Naive thymus-derived CD8-positive, alpha-beta T cell (primary cell): Measurements from ENCODE around the gene HSD17B12. TPM values are rescaled to one million over a fixed set of nuclear protein-coding genes. Genes with fewer than 3 reads are reported as not detected.

Experiments used
- ATAC-seq, 2 donors: fragments of 150-1000 bp; cut with Tn5 transposase in 1 of 2; sonication (Bioruptor Pico), chemical (Tn5 transposase) in 1 of 2; 1 replicate in 1 of 2; 2 replicates in 1 of 2; pipeline ENCODE4 v1.10.0; 2021; ENCODE audit warnings: mild to moderate bottlenecking in 2 of 2, moderate library complexity in 2 of 2
- POLR2A ChIA-PET: fragments of 350-600 bp; sonication (Branson Sonifier 250); formaldehyde crosslinking; loops from one replicate; lab custom pipeline; 2021; ENCODE audit warnings: antibody characterized with exemption; lab: Charles Lee
- DNase-seq, 10 donors: peaks; one replicate each; pipeline versions ENCODE4 v3.0.0 to v3.0.0-alpha.2; 2020 to 2022
- H3K27ac Mint-ChIP-seq, 10 donors: one replicate each; pipeline ENCODE4 v1.8.0; 2020 to 2022; ENCODE audit warnings: mild to moderate bottlenecking in 10 of 10, mixed read lengths in 10 of 10, moderate library complexity in 4 of 10, inconsistent platforms in 1 of 10
- H3K27me3 Mint-ChIP-seq, 5 donors: one replicate each; pipeline ENCODE4 v1.8.0; 2021 to 2022; ENCODE audit warnings: mixed read lengths in 5 of 5
- H3K36me3 Mint-ChIP-seq, 3 donors: one replicate each; pipeline ENCODE4 v1.8.0; 2020 to 2022; ENCODE audit warnings: mixed read lengths in 3 of 3, mild to moderate bottlenecking in 2 of 3, inconsistent platforms in 1 of 3
- H3K4me1 Mint-ChIP-seq, 4 donors: one replicate each; pipeline ENCODE4 v1.8.0; 2021 to 2022; ENCODE audit warnings: mixed read lengths in 4 of 4
- H3K4me3 Mint-ChIP-seq, 10 donors: one replicate each; pipeline ENCODE4 v1.8.0; 2020 to 2022; ENCODE audit warnings: mild to moderate bottlenecking in 10 of 10, mixed read lengths in 10 of 10, moderate library complexity in 6 of 10, inconsistent platforms in 1 of 10
- H3K9me3 Mint-ChIP-seq, 9 donors: one replicate each; pipeline ENCODE4 v1.8.0; 2020 to 2022; ENCODE audit warnings: mixed read lengths in 9 of 9, mild to moderate bottlenecking in 3 of 9, inconsistent platforms in 1 of 9, moderate library complexity in 1 of 9
- polyA plus RNA-seq, 3 donors: library from polyadenylated mRNA; unstranded; fragments of 300-500 nt; fragmentation: Illumina TruSeq; gene quantifications; one replicate each; pipeline ENCODE4 v1.2.3, GENCODE V29; 2021
- total RNA-seq, 8 experiments: library from RNA in 2 of 8; stranded (reverse) in 2 of 8; gene quantifications; one replicate each; pipeline ENCODE4 v1.2.3 and lab custom pipeline; 2021 to 2026

Gene HSD17B12
- total RNA-seq (10 to 100 TPM; 23.3 to 23.5 TPM), polyA plus RNA-seq (10 to 100 TPM; 26.4 to 37.2 (median 31.7) TPM), total RNA-seq (lab: John Stamatoyannopoulos, UW) (13.4 to 39.2 (median 20.0) reads per million in 6 experiments)

DNA sequence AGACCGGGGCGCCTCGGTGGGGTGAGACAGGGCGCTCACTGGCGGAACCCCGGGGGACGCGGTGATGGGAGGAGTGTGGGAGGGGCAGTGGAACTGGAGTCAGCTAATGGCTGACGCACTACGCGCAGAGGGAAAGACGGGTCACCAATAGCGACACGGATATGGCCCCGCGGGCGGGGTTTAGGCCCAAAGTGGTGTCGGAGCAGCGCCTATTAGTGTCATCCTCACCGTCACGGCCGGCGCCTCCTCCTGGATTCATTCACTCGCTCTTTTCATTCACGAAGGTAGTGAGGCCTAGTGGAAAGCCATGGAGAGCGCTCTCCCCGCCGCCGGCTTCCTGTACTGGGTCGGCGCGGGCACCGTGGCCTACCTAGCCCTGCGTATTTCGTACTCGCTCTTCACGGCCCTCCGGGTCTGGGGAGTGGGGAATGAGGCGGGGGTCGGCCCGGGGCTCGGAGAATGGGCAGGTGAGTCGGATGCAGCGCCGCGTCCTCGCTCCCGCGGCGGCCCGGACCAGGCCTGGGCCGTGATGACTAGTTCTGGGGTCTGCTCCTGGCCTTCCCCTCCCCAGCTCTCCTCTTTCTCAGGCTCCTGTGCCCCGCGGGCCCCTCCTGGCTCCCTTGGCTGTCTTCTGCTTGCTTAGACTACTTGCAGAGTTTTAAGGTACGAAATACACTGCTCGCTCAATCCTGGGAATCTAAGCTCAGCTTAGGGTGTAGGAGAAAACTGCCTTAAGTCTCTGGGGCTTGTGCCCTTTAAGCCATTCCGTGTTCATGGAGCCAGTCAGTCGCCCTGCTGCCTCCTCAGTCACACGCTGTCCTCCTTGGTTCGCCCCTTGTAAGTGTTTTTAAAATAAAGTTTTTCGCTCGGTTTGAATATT lies at the start of gene HSD17B12:
HSD17B12 (plus strand) TSS at position 218 of the 880 bp plus-strand sequence; CDS start at position 308, 90 bp downstream.
- H3K4me1 Mint-ChIP-seq: peaks cover 11 to 51% (median 35%) of the 10 kb centered on the region in 4 donors
- H3K36me3 Mint-ChIP-seq: peaks cover 0 to 28% (median 20%) of the 10 kb centered on the region in 3 donors

DNA sequence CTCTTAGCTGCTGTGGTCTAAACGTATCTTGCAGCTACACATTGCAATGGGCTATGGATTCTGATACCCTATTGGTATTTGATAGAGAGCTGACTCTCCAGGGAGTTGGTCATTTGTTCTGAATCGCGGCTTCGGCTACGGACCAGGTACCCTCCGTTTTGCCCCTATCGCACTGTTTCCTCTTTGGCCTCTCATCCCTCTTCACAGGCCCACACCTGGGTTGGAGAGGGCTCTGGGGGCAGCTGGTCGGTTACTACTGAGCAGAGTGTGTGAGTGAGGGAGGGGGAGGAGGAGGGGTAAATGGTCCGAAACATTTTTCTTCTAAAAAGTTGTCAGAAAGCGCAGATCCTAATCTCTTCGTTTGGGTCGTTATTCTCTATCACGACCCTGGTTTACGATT lies 48.8 kb upstream of the HSD17B12 start:
- POLR2A ChIA-PET: no interaction called here
- no peaks in the 10 kb centered on the region for H3K9me3 Mint-ChIP-seq
- peaks cover 36 to 67% (median 42%) of the 10 kb centered on the region in 5 donors for H3K27me3 Mint-ChIP-seq
- H3K36me3 Mint-ChIP-seq: no peaks in the 10 kb centered on the region
- ATAC-seq (no peak), DNase-seq (no peak)
- no peaks in the 10 kb centered on the region for H3K4me1 Mint-ChIP-seq
- no peak overlapping the region for H3K4me3 Mint-ChIP-seq
- H3K27ac Mint-ChIP-seq: no peak overlapping the region

More for the DNA sequence above, at the start of gene HSD17B12:
- ATAC-seq (peak; percentile 92 to 95), DNase-seq (peak; percentile 92 to 99 (median 99))
- peak within 1 kb of the TSS; percentile 91 to 97 (median 96) for H3K4me3 Mint-ChIP-seq
- H3K9me3 Mint-ChIP-seq: peaks cover 0 to 1% (median 0%) of the 10 kb centered on the region in 9 donors
- peak within 1 kb of the TSS; percentile 89 to 99 (median 98) for H3K27ac Mint-ChIP-seq
- no peaks in the 10 kb centered on the region for H3K27me3 Mint-ChIP-seq
- POLR2A ChIA-PET: interaction anchor here (0.8 to 1.6 kb wide), 3 partner anchors 10 to 322 kb away, joined by 3 to 6 read pairs (median 4); partner anchors contain the start of gene TTC17

DNA sequence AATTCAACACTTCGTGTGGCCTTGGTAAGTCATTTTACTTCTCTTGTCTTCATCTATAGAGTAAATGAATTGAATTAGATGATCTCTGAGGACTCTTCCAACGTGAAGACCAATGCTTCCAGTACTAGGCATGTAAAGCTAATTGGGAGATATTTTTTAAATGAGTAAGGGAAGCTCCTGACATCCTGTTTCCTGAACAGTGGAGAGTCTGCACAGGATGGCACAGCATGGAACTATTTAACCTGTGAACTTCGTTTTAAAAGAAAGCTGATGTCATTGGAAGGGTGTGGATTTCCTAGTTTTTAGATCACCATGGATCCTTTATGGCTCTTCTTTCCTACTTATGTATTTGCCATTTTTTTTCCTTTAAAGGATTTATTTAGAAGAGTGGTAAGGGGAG lies 48.4 kb upstream of the HSD17B12 start:
- no peak overlapping the region for H3K27ac Mint-ChIP-seq
- H3K9me3 Mint-ChIP-seq: no peaks in the 10 kb centered on the region
- ATAC-seq: no peak
- H3K27me3 Mint-ChIP-seq: peaks cover 36 to 68% (median 42%) of the 10 kb centered on the region in 5 donors
- no peaks in the 10 kb centered on the region for H3K36me3 Mint-ChIP-seq
- H3K4me1 Mint-ChIP-seq: no peaks in the 10 kb centered on the region
- DNase-seq: no peak
- H3K4me3 Mint-ChIP-seq: no peak overlapping the region
- POLR2A ChIA-PET: no interaction called here

DNA sequence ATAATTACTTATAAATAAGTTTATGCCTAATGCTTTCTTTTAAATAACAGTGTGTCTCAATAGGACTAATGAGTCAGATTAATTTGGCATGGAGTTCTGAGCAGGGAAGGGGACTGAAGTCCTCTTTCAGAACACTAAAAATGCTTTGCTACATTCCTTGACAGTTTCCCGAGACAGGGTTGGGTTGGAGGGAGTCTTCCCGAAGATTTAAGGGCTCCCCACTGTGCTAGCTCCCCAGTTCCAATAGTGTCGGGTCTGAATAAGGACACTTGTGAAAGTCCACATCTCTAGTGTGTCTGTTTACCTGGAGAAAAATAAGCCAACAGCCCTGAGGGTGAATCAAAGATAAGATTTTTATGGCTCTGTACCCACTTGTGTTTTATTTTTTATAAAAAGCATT lies 41.8 kb upstream of the HSD17B12 start:
- H3K9me3 Mint-ChIP-seq: no peaks in the 10 kb centered on the region
- peaks cover 26 to 56% (median 40%) of the 10 kb centered on the region in 5 donors for H3K27me3 Mint-ChIP-seq
- ATAC-seq (no peak), DNase-seq (no peak)
- POLR2A ChIA-PET: no interaction called here
- no peak overlapping the region for H3K4me3 Mint-ChIP-seq
- H3K36me3 Mint-ChIP-seq: no peaks in the 10 kb centered on the region
- no peak overlapping the region for H3K27ac Mint-ChIP-seq
- peaks cover 0 to 3% (median 2%) of the 10 kb centered on the region in 4 donors for H3K4me1 Mint-ChIP-seq

DNA sequence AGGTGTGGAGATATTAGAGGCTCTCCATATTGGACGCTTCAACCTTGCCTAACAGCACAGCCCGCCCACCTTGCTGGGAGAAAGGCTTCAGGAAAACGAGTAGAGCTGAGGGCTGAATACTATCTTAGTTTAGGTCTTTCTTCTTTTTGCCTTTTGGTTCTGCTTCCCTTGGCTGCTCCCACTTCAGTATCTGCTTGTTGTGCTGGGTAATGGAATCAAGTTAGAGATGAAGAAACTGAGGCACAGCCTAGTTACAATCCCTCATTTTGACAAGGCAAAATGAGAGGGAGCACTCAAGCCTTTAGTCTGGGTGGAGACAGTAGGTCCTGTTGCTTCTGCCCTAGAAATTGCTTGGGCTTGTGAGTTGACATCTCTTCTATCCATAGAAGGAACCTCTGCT lies 41.3 kb upstream of the HSD17B12 start:
- H3K4me3 Mint-ChIP-seq: no peak overlapping the region
- no peak overlapping the region for H3K27ac Mint-ChIP-seq
- H3K27me3 Mint-ChIP-seq: peaks cover 25 to 55% (median 38%) of the 10 kb centered on the region in 5 donors
- no peaks in the 10 kb centered on the region for H3K36me3 Mint-ChIP-seq
- H3K9me3 Mint-ChIP-seq: no peaks in the 10 kb centered on the region
- ATAC-seq (no peak), DNase-seq (no peak)
- H3K4me1 Mint-ChIP-seq: peaks cover 0 to 8% (median 7%) of the 10 kb centered on the region in 4 donors
- POLR2A ChIA-PET: no interaction called here

DNA sequence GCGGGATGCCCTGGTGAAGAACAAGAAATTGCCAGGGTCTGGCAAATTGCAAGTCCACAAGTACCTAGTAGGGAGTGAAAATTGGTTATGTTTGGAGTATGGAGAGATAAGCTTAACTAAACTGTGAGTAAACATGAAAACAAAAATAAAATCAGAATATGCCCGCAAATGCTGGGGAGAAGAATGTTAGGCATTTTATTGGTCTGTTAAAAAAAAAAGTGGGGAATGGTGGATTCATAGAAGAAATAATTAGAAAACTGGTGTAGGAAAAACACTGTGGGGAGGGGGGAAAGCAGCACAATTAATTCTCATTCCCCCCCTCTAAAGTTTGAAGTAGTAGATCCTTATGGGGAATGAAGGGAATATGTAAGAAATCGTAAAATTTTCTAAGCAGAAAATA lies 40.6 kb upstream of the HSD17B12 start:
- H3K4me3 Mint-ChIP-seq: no peak overlapping the region

DNA sequence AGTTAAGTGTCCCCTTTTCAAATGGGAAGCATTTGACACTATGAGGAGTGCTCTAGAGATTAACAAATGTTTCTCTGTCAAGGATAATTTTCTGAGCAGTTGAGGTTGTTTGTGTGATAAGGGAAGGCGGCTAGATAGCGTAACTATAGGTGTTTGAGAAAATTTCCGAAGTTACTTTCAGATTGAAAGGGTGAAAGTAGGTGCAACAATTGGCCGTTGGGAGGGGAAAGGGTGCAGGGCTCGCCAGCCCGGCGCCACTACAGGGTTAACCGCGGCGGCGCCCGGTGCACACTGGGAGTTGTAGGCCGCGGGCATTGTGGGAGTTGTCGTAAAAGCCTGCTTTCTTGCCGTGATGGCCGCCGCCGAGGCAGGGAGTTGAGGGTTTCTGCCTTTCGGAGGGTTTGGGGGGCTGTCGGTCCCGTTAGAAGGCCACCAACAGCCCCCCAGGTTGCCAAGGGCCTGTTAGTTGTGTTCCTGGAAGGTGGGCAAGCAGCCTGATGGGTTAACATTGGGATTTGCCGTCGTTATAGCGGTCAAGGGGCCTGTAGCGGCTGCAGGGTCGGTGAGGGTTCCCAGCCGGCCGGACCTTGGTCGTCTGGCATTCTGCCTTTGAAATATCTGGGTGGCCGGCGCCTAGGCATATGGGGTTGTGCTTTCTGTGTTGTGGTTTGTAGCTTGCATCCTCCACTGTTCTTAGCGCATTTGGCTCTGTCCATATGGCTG lies 36.5 kb upstream of the HSD17B12 start:
- Mint-ChIP-seq H3K27ac (peak overlapping the region; percentile 73 to 97 (median 94)), H3K4me3 (peak overlapping the region; percentile 86 to 97 (median 94)), H3K4me1 (peaks cover 4 to 25% (median 20%) of the 10 kb centered on the region in 4 donors), H3K36me3 (no peaks in the 10 kb centered on the region), H3K27me3 (peaks cover 10 to 21% (median 13%) of the 10 kb centered on the region in 5 donors), H3K9me3 (peaks cover 0 to 2% (median 0%) of the 10 kb centered on the region in 9 donors)
- ATAC-seq: peak; percentile 99 to 100
- POLR2A ChIA-PET: interaction anchor here (1.4 kb wide), 1 partner anchor 36 kb away, joined by 4 read pairs; the partner anchor contains the start of gene HSD17B12
- peak; percentile 76 to 90 (median 84) for DNase-seq

More for the DNA sequence above, 40.6 kb upstream of the HSD17B12 start:
- Mint-ChIP-seq H3K9me3 (no peaks in the 10 kb centered on the region), H3K27me3 (peaks cover 23 to 48% (median 32%) of the 10 kb centered on the region in 5 donors), H3K36me3 (no peaks in the 10 kb centered on the region), H3K4me1 (peaks cover 4 to 15% (median 13%) of the 10 kb centered on the region in 4 donors), H3K27ac (peak overlapping the region in 1 of 10 donors; percentile 15)
- ATAC-seq (no peak), DNase-seq (no peak)
- POLR2A ChIA-PET: no interaction called here

DNA sequence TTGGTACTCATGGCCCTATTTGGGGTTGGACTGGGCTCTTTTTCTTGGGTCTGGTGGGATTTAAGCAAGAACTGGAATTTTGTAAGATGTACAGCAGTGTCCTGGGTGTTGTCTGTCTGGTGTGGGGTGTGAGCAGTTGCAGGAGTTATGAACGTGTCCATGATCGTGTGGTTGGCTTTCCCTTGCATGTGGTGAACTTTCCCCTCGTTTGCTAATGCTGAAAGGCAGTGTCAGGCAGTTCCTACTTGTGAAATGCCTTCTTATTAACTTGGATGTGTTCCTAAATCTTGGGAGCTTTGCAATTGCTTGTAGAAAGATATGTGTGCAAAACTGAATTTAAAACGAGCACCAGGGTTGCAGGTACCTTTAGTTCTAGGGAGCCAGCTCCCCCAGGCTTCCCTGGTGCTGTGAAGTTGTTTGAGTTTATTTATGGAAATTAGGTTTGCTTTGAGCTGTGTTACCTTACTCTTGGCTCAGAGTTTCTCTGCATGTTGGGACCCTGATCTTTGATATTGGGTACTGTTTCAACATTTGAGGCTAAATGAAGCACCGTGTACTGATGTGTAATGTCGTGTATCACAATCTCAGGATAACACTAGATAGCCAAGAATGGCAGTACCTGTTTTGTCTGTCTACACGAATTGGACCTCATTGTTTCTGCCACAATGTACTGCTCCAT lies 35.8 kb upstream of the HSD17B12 start:
- no peak for DNase-seq
- H3K4me3 Mint-ChIP-seq: peak overlapping the region; percentile 86 to 97 (median 94)
- POLR2A ChIA-PET: interaction anchor here (1.4 kb wide), 1 partner anchor 35 kb away, joined by 4 read pairs; the partner anchor contains the start of gene HSD17B12
- peaks cover 0 to 2% (median 0%) of the 10 kb centered on the region in 9 donors for H3K9me3 Mint-ChIP-seq
- peaks cover 3 to 14% (median 6%) of the 10 kb centered on the region in 5 donors for H3K27me3 Mint-ChIP-seq
- peak overlapping the region; percentile 73 to 97 (median 94) for H3K27ac Mint-ChIP-seq
- peaks cover 4 to 25% (median 20%) of the 10 kb centered on the region in 4 donors for H3K4me1 Mint-ChIP-seq
- no peak for ATAC-seq
- peaks cover 0 to 5% (median 2%) of the 10 kb centered on the region in 3 donors for H3K36me3 Mint-ChIP-seq

DNA sequence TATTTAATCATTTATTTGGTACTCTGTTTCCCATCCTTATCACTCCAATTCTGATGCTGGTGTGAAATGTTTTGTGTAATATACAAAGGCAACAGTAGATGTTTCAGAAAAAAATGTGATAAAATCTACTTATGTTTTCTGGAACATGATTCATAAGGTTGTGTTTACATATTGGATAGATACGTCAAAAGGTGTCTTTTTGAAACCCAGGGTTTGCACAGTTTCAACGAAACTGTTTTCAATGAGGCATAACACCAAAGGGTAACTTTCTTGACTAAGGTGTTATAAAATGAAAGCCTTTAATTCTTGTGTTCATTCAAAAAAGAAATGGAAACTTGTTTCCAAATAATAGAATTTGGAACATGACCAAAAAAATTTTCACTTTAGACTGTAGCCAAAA lies 33.8 kb upstream of the HSD17B12 start:
- peaks cover 0 to 4% (median 0%) of the 10 kb centered on the region in 5 donors for H3K27me3 Mint-ChIP-seq
- POLR2A ChIA-PET: no interaction called here
- DNase-seq: no peak
- H3K36me3 Mint-ChIP-seq: peaks cover 5 to 11% (median 7%) of the 10 kb centered on the region in 3 donors
- H3K4me3 Mint-ChIP-seq: peak overlapping the region in 3 of 10 donors; percentile 37 to 45 (median 40)
- ATAC-seq: no peak
- H3K4me1 Mint-ChIP-seq: peaks cover 4 to 25% (median 20%) of the 10 kb centered on the region in 4 donors
- H3K27ac Mint-ChIP-seq: no peak overlapping the region
- H3K9me3 Mint-ChIP-seq: peaks cover 0 to 17% (median 6%) of the 10 kb centered on the region in 9 donors

DNA sequence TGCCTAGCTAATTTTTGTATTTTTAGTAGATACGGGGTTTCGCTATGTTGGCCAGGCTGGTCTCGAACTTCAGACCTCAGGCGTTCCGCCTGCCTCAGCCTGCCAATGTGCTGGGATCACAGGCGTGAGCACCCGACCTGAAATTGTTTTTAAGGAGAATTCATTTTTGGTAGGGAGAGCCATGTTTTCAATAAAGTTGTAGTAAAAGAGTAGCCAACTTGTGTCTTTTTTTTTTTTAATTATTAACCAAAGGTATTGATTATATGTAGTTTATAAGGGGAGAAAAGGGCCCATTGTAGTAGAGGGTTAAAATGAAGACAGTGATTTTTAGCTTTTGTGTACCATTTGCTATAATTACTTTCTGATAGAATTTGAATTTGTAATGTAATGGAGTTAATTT lies 31.6 kb upstream of the HSD17B12 start:
- peaks cover 4 to 20% (median 16%) of the 10 kb centered on the region in 4 donors for H3K4me1 Mint-ChIP-seq
- peaks cover 0 to 18% (median 7%) of the 10 kb centered on the region in 9 donors for H3K9me3 Mint-ChIP-seq
- H3K27me3 Mint-ChIP-seq: no peaks in the 10 kb centered on the region
- DNase-seq (no peak), ATAC-seq (no peak)
- POLR2A ChIA-PET: no interaction called here
- peaks cover 5 to 11% (median 7%) of the 10 kb centered on the region in 3 donors for H3K36me3 Mint-ChIP-seq
- H3K4me3 Mint-ChIP-seq: no peak overlapping the region
- no peak overlapping the region for H3K27ac Mint-ChIP-seq

DNA sequence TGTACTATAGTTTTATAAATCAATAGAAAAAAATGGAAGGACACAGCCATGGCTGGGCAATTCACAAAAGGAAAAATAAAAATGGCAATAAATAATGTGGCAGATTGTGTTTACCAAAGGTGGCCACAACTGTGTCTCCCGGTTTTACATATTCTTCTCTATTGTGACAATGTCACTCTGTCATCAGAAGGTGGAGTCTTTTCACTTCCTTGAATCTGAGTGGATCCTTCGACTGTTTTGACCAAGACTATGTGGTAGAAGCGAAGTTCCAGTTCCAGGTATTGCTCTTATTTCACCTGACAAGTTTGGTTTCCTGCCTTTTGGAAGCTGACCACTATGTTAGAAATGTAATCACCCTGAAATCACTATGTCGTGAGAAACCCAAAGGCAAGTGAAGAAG lies 31.0 kb upstream of the HSD17B12 start:
- no peak for ATAC-seq
- H3K27ac Mint-ChIP-seq: no peak overlapping the region
- no peaks in the 10 kb centered on the region for H3K27me3 Mint-ChIP-seq
- H3K4me3 Mint-ChIP-seq: no peak overlapping the region
- POLR2A ChIA-PET: no interaction called here
- H3K9me3 Mint-ChIP-seq: peaks cover 0 to 18% (median 7%) of the 10 kb centered on the region in 9 donors
- DNase-seq: no peak
- H3K36me3 Mint-ChIP-seq: peaks cover 5 to 11% (median 7%) of the 10 kb centered on the region in 3 donors
- peaks cover 3 to 16% (median 10%) of the 10 kb centered on the region in 4 donors for H3K4me1 Mint-ChIP-seq
